SHP77 treated with DMSO at 0.1 percent for 48 hours (cell line): ENCODE measurements around the gene HOXC13.
A peak's percentile ranks its signal among the peaks of the same experiment; 100 is the strongest.

Source experiments
- DNase-seq: peaks from one replicate; lab custom pipeline; 2025; lab: John Stamatoyannopoulos, UW

The HOXC13 gene

DNA sequence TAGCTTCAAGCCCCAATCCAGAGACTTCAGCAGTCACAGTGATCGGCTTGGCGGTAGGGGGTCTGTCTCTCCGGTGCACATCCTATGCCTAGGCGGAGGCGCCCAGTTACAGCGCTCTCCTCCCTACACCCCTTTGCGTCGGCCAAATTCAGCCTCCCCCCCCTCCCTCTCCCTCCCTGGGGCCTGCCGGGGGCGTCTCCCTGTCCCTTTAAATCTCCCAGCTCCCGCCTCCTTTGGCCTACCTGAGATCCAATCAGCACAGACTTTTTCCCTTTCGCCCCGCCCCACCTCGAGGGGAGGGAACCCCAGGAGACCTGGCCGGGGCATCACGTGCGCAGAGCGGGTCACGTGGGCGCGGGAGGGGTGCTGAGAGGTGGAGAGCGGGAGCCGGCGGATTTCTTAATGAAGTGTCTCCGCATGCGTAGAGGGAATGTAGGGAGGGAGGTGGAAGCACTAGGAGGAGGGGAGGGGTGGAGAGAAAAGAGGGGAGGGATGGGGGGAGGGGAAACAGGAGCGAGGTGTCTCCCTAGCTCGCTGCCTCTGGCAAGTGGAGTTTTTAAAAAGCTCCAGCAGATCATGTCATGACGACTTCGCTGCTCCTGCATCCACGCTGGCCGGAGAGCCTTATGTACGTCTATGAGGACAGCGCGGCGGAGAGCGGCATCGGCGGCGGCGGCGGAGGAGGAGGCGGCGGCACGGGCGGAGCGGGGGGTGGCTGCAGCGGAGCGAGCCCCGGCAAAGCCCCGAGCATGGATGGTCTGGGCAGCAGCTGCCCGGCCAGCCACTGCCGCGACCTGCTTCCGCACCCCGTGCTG is at the start of gene HOXC13:
Gene HOXC13 (plus strand): TSS at position 506 of the 815 bp plus-strand sequence. CDS start 76 bp downstream, at position 582.
- DNase-seq: peak; percentile 12

GRCh38 chr12:53890081-53890480 is 48.5 kb upstream of the HOXC13 start:
- no peak for DNase-seq

DNA sequence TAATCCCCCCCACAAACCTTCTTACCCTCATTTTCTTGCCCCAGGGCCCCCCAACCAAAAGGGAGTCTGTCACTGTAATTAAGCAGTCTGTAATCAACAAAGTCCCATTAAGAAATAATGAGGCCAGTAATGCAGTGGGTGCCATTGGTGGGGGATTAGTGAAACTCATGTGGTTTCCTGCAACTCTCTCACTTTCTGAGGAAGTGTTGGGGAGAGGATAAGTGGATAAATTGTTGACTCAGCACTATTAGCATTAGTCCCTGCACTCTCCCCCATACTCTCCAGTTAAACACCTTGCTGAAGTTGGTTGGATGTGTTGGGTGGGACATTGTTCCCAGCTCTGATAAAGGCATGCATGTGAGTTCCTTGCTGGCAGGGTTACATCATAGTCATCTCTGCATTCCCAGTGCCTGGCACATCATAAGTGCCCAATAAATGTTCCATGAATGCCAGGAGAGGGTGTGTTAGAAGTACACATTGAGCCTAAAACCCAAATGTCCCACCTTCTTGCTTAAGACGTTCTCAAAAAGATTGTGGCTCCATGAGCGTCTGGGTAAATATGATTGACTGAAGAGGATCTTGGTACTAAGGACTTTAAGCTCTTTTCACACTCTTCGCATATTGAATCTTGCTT is 45.8 kb upstream of the HOXC13 start:
- DNase-seq: no peak

GRCh38 chr12:53899230-53899629 is 39.4 kb upstream of the HOXC13 start:
- no peak for DNase-seq

DNA sequence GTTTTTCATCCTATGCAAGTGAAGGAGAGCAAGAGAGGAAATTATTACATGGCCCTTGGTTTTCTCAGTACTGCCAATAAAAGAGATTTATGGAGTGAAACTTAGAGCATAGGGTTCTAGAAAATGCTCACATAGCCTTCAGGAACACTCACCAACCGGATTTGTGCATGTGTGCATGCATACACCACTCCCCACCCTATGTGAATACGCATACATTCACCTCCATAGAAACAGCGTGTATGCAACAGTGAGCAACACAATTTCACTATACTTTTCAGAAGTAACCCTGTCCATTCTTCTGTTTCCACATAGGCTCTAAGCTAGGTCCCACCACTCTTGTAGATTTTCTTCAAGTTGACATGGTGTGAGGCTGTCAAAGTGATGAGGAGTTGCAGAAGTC is 31.5 kb upstream of the HOXC13 start:
- DNase-seq: no peak

GRCh38 chr12:53916788-53917655 is 21.6 kb upstream of the HOXC13 start:
- DNase-seq: no peak

DNA sequence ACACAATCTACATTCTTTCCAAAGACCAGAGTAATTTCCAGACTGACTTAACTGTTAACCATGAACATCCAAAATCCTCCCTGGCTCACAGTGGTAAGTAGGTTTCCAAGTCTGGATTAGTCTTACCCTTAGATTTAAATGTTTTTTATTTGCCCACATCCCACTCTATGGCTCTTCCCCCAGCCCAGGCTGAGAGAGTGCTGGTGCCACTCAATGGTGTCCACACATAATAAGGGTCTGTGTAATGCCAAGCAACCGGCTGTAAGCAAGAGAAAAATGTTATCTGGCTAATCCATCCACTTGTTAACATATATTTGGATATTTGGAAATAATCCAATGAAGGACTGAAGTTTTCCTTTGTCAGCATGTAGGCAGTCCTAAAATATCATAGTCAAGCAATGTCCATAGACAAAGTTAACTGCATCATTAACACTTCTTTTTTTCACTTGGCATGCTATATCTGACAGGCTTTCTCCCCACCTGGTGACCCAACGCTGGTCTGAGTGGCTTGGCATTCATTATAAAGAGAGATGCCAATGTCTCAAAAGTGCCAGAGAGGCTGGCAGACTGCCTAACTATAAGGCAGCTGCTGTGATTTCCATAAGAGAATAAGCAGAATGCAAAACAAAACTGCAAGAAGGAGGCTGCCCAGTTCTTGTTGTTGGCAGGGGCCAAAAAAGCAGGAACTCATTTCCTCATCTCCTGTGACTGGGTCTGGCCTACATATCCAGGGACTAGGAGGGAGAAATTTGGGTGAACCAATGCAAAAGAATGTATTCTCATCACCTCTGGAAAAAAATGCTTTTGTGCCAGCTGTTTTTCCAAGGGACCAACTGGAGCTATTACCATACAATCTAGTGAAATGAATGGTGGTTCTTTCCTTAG is 13.9 kb upstream of the HOXC13 start:
- DNase-seq: no peak

DNA sequence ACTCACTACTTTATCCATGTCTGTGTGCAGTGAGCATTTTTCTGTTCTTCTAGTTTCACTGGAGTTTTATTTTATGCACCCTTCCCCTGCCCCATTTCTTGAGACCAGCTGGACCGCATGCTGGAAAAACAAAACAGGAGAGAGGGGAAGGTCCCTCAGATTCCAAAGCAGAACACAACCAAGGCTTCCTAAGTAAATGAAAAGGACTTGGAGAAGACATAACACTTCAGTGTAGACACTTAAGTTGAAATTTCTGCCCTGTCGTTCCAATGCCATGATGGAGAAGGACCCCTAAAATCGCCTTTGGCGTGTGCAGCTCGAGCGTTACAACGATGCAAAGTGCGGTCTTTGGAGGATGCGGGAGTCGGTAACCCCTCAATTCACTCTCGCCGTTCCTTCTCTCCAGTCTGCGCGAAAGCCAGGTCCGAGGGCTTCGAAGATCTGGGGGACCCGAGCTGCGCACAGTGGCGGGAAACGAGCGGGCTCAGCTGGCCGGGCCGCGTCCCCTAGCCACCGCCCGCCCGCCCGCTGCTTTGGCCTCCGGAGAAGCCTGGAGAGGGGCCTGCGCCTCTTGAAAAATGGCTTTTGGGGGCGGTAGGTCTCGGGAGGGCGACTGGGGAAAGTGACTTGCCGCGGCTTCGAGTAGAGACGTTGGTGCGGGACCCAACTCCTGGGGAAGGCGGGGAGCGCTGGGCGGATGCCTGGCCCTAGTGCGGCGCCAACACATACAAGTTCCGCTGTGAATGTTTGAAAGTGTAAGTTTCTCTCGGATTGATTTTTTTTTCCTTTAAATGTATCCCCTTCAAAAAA is 11.2 kb upstream of the HOXC13 start:
- no peak for DNase-seq

GRCh38 chr12:53928054-53928835 is 10.4 kb upstream of the HOXC13 start:
- DNase-seq: no peak

DNA sequence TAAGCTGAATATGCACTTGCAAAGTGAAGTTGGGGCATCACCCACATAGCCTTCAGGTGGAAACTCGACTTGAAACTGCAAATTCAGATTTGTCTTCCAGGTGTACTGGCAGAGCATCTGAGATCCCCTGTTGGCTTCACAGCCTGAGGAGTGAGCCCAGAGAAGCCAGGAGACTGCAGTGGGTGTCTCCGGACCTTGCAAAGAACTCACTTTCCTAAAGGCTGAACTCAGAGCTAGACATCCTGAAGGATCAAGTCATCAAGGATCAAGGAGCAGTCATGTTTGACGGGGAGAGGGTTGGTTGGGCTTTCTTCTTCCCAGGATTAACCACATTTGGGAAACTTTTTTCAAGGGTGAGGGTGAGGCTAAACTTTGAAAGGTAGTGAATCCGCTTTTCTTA is 9.1 kb upstream of the HOXC13 start:
- no peak for DNase-seq

GRCh38 chr12:53930591-53931255 is 7.9 kb upstream of the HOXC13 start:
- no peak for DNase-seq

- DNase-seq: no peak
These were observed 6.6 kb upstream of the HOXC13 start for GRCh38 chr12:53931844-53932581.

DNA sequence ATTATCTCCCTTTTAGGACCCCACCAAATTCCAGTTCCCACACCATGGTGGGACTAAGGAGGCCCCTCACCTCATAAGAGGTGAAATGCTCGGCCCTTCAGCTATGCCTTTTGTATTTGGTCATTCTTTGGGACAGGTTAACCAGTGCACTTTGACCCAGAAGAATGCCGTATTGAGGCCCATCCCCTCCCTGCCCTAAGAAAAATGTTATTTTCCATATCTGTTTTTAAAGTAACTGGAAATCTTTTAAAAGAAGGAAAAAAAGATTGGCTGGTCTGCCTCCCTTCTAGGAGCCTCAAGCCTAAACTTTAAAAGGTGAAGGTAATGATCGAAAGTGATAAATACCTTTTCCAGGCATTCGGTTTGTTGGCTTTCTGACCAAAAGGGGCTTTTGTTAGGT is 5.7 kb upstream of the HOXC13 start:
- DNase-seq: no peak

DNA sequence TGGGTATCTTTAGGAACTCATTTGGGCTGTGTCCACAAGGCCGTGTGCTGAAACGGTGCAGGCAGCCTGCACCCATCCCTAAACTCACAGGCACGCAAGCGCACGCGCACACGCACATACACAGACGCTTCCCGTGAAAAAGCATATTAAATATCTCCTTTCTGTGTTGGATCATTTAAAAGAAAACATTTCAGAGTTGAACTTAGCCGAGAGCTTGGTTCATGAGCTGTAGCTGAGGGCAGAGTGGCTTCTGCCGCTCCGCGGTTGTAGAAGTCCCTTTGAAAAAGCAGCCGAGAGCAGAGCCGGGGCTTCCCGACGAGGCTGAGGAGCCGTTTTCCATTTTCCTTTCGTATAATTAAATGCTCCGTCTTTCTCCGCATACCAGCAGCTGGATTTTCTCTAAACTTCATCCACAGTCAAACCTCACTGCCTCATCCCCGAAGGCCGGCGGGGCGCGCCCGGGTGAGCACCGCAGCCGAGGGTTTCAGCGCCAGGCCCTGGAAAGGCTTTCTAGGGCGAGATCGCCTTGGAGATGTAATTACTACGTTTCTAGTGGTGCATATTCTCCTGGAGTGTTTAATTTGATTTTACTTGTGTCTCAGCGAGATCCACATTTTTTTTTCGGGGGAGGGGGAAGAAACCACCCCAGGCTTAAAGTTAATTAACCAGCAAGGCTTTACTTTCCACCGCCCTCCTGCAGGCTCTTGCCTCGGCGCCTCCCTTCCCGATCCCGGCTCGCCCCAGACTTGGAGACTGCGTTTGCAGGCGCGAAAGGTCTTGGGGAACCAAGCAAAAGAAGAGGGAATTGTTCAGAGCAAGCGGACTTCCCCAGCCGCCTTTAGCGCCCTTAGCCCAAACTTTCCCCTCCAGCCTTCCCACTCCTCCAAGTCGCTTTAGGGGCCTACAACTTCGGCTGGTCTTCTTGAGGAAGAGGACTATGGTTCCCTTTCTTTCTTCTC is 3.0 kb upstream of the HOXC13 start:
- DNase-seq: no peak

DNA sequence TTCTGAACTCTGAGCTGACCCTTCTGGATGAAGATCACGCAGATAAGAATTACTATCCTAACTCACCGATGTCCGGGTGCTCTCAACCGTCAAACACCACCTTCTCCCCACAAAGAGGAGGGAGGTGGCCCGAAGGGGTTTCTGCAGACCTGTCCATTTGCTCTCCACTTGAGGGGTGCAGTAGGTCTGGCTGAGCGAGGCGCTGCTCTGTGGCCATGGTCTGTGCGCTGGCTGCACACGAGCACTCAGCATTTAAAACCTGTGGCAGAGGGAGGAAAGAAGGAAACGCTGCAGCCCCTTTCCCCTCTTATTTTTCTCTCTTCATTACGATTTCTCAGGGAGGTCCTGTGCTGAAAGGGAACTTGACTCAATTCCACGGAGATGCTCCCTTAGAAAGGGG is 1.5 kb upstream of the HOXC13 start:
- no peak for DNase-seq

- no peak for DNase-seq
These were observed 870 bp upstream of the HOXC13 start for GRCh38 chr12:53937596-53938325.
